NCI-H1092 treated with DMSO at 0.1 percent for 48 hours (cell line): ENCODE measurements around the gene C11orf42.
"Not testable (repeated sequence)": the region's sequence is repeated elsewhere in the genome, so short reads cannot be mapped to it uniquely, and the experiment has no call there.

Experiments
- DNase-seq: peaks from one replicate; lab custom pipeline; 2025; lab: John Stamatoyannopoulos, UW

C11orf42 gene

GRCh38 chr11:6223854-6224253, 18.5 kb downstream of the C11orf42 start:
- DNase-seq = no peak

DNA sequence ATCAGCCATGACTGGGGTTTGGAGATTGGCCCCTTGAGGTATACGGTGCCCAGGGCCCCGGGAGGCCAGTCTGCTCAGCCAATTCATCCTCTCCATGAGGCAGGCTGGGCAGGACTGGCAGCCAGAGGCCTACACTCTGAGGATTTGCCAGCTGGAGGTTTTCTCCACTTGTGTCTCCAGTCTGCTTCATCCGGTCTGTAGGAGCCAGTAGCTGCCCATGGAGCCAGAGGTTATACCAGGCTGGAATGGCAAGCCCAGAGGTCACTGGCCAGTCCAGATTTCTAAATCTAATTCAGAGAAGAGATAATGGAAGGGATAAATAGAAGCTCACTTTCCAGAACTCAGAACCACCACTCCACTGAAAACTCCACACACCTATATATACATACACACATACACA, 19.1 kb downstream of the C11orf42 start:
- DNase-seq = no peak

- DNase-seq = no peak
These were observed 19.7 kb downstream of the C11orf42 start for GRCh38 chr11:6225024-6225423.

GRCh38 chr11:6225896-6226295, 20.5 kb downstream of the C11orf42 start:
- DNase-seq = no peak

GRCh38 chr11:6228520-6228919, 23.2 kb downstream of the C11orf42 start:
- DNase-seq = no peak

DNA sequence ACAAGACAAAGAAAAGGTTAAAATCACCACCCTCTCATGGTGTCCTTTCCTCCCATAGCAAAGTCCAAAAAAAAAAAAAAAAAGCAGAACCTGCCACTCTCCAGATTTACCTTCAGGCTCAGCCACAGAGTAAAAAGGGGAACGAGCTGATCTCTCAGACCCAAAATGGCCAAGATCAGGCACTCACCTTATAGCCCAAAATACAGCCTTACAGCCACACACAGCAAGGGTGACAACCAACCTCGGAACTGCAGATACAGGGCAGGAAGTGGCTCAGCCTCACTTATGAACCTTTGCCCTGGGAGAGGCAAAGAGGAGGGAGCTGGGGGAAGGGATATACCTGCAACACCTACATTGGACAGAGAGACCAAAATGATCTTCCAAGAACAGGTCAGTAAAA, 24.6 kb downstream of the C11orf42 start:
- DNase-seq = no peak

DNA sequence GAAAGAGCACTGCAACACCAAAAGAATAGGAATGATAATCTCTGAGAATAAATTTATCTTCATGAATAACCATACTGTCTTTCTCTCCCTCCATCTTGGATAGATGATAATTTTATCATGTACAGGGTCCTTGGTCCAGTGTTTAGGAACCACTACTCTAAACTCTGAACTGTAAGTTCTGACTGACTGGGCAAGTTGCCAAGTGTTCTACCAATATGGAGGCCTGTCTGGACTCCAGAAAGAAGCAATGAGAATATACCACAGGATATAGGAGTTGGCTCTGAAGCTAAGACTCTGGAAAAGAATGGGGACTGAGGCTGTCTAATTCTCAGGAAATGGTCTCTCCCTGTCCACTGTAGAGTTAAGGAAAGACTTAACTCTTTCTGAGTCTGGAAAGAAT, 27.5 kb downstream of the C11orf42 start:
- no peak for DNase-seq

DNA sequence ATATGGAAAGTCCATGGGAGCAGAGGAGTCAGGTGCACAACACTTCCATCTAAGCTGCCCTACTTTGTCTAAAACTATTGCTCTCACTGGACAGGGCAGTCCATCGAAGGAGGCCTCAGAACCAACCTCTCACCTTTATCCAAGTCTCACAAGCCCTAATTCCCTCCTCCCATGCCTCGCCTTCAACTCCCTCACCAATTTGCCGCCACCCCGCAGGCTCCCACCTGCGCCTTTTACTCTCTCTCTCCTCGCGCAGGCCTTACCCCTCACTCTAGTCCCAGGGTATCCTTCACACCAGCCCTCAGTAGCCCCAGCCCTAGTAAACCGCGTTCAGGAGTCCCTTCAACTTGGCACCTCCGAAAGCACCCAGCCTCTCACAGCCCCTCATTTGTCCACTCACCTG, 28.6 kb downstream of the C11orf42 start:
- DNase-seq = no peak

DNA sequence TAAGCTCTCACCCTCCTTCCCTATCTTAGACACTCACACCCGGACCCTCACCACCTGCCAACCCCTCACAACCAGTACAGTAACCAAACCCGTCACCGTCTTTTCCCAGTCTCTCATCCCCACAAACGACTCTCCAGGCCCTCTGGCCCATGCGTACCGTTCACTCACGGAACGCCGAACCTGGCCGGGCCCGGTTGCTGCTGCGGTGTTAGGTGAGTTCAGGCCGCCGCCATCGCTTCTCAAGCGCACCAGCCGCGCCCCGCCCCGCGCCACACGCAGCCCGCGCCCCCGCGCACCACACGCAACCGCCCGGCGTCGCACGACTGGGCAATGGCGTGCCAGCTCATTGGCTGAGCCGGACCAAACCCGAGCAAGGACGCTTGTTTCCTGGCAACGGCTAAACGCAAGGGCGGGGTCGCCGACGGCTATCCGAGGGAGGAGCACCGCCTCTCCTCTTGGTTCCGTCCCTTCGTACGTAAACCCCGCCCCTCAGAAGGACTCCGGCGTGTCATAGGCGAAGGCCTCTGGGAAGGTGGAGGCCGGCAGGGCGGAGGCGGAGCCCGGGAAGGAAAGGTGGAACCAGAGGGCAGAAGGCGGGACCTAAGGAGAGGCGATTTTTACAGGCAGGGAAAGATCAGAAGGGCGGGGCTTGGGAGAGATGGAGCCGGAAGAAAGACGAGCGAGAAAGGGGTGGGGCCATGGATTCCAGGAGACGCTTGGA, 29.2 kb downstream of the C11orf42 start, which contains the start of gene FHIP1B:
FHIP1B (minus strand) TSS at position 250 of the 721 bp plus-strand sequence. CDS start 10,120 bp downstream, outside the sequence.
- DNase-seq = peak; percentile 99

DNA sequence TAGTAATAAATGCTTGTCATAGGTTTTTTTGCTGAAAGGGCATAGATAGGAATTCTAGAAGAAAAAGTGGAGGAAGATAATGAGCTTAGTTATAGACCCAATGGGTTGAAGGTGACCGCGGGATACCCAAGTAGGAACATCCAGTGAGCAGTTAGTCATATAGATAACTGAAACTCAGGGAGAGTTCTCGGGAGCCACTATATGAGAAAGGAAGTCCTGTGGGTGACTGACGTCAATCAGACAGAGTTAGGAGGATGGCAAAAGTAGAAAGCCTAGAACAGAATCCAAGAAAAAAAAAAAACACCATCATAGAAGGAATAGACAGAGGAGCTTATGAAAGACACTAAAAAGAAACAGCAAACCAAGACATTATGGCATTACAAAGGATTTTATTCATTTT, 31.9 kb downstream of the C11orf42 start:
- no peak for DNase-seq

DNA sequence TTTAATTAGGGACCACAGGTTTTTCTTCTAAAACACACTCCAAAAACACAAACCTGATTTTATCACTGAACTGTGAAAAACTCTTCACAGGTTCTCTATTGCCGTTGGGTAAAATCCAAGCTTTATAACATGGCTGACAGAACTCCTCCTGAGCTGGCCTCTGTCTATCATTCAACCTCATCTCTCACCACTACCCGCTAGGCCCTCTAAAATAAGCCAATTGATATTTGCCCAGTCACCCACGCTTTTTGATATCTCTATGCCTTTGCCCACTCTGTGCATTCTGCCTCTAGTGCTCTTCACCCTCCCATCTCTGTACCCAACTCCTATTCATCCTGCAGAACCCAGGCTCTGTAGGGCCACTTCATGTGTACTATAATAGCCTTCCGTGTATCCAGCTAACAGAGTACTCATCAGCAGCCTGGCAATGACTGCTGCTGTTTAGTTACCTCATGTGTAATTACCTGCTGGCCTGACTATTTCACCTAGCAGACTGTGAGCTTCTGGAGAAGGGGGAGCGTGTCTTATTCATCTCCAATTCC, 32.5 kb downstream of the C11orf42 start:
- no peak for DNase-seq

- DNase-seq = no peak
These were observed 33.5 kb downstream of the C11orf42 start, which contains the start of gene CNGA4 for GRCh38 chr11:6238902-6239301. Gene CNGA4, plus strand, starts transcription at chr11:6239089. Its CDS starts 118 bp downstream, at chr11:6239207.

DNA sequence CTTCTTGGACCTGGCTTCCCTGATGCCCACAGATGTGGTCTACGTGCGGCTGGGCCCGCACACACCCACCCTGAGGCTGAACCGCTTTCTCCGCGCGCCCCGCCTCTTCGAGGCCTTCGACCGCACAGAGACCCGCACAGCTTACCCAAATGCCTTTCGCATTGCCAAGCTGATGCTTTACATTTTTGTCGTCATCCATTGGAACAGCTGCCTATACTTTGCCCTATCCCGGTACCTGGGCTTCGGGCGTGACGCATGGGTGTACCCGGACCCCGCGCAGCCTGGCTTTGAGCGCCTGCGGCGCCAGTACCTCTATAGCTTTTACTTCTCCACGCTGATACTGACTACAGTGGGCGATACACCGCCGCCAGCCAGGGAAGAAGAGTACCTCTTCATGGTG, 34.8 kb downstream of the C11orf42 start:
- DNase-seq = no peak

- no peak for DNase-seq
These were observed 35.4 kb downstream of the C11orf42 start for GRCh38 chr11:6240781-6241180.

- no peak for DNase-seq
These were observed 36.0 kb downstream of the C11orf42 start for GRCh38 chr11:6241316-6241715.

DNA sequence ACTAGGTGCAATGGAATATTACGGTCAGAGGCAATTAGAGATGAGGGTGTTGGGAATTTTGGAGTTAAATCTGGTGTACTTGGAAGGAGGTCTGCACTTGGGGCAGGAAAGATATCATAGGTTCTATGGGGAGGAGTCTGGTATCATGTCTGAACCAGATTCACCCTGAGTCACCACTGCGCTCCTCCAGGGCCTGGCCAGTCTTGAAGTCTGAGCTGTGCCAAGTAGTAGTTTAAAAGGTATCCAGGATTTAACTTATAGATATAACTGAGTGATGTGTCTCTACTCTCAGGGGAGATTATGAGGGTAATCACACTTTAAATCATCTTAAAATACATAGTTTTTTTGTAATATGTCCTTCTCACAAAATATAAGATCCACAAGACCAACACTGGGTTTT, 40.2 kb downstream of the C11orf42 start:
- DNase-seq = no peak

DNA sequence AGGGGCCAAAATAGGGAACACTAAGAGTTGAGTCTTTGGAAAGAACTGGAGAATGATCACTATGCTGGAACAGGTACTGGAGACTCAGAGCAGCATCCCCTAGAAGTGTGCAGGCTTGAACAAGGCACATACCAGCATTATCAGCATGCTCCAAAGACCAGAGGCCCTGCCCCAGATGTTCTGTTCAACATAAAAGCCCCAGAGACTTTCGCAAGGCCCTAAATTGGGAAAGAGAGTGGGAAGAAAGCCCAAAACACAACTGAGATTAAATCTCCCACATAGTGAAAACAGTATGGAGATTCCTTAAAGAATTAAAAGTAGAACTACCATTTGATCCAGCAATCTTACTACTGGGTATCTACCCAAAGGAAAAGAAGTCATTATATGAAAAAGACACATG, 42.9 kb downstream of the C11orf42 start:
- no peak for DNase-seq

DNA sequence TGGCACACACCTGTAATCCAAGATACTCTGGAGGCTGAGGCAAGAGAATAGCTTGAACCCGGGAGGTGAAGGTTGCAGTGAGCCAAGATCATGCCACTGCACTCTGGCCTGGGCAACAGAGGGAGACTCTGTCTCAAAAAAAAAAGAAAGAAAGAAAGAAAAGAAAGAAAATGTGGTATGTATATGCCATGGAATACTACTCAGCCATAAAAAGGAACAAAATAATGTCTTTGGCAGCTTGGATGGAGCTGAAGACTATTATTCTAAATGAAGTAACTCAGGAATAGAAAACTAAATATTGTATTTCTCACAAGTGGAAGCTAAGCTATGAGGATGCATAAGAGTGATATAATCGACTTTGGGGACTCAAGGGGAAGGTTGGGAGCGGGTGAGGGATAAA, 43.5 kb downstream of the C11orf42 start:
- DNase-seq = not testable (repeated sequence)

GRCh38 chr11:6249770-6250555, 44.6 kb downstream of the C11orf42 start:
- DNase-seq = no peak

DNA sequence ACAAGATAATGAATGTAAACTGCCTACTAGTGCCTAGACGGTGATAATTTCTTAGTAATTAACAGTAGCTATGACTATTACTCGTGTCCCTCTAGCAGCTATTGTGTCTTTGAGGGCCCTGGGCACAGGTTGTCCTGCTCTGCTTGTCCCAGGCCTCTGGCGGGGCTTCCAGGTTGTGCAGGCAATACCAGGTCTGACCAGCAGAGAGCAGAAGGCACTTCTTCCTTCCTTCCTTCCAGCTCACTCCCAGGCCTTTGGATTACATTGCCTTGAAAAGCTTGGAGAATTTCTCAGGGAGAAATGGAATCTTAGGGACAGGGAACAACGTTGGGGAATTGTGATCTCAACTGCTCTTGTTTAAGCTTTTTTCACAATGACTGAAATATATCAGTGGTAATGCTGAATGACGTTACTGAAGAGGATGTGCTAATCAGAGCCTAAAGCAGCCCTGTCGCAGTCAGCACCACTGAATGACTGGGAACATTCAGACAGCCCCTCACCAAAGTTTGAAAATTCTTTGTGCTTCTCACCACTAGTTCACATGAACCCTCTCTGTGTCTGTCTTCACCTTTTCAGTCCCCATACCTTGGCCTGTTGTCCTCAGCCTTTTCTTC, 45.9 kb downstream of the C11orf42 start:
- DNase-seq = peak; percentile 18

- DNase-seq = no peak
These were observed 46.7 kb downstream of the C11orf42 start for GRCh38 chr11:6251990-6252473.

DNA sequence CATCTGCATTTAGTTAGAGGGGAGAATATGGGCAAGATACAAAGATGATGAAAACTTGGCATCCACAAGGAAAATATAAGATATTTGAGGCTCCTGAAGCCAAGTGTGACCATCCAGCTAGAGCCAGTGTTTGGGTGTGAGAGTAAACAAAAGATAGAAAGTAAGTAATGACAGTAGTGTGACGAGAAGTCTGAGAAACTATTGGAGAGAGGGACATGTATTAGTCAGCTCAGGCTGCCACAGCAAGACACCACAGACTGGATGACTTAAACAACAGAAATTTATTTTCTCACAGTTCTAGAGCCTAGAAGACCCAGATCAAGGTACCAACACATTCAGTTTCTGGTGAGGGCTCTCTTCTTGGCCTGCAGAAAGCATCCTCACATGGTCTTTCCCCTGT, 47.8 kb downstream of the C11orf42 start:
- DNase-seq = no peak
